ENCODE data around the gene CDKN2B-AS1.

- TF ChIP-seq EZH2 (IDR thresholded peaks at IDR 0.05; ENCODE audit: insufficient read depth, poor library complexity, severe bottlenecking) (no peak), EZH2phosphoT487 (IDR thresholded peaks at IDR 0.05; ENCODE audit: insufficient read depth, low read depth) (no peak)
Measured at GRCh38 chr9:22112870-22113821, 118.6 kb downstream of the CDKN2B-AS1 start.

Data from GM23248 (cell line).